Spleen (tissue), 7 donors: ENCODE data around the gene ADORA2A.

Source experiments
- CTCF ChIP-seq, 11 experiments: fragments of 200-600 bp in 7 of 11; fragments of 450-650 bp in 4 of 11; sonication (generic) in 4 of 11; IDR thresholded peaks in 8 of 11; conservative IDR thresholded peaks in 3 of 11; 1 replicate in 7 of 11; 2 replicates in 4 of 11; pipeline versions ENCODE4 v1.4.0 to v1.8.0; 2016 to 2021; ENCODE audit warnings: antibody characterized with exemption in 11 of 11, inconsistent platforms in 4 of 11, mild to moderate bottlenecking in 1 of 11
- POLR2A ChIP-seq, 3 donors: fragments of 450-650 bp; IDR thresholded peaks; one replicate each; pipeline ENCODE4 v1.5.1; 2017; ENCODE audit warnings: antibody characterized with exemption in 3 of 3, mild to moderate bottlenecking in 1 of 3
- POLR2AphosphoS5 ChIP-seq, 3 donors: sonication (generic); formaldehyde crosslinking; IDR thresholded peaks; one replicate each; pipeline ENCODE4 v1.5.1; 2017; ENCODE audit warnings: antibody characterized with exemption in 3 of 3
- donor health status: DM: no; HTN: no; CAD: no; lungs with moderate emphysema.
- donor health status: DM: no; HTN: no; CAD: no.
- donor health status: DM: no; HTN: no; CAD: no.

GRCh38 chr22:24471570-24471969, 44.2 kb downstream of the ADORA2A start:
- TF ChIP-seq CTCF (IDR thresholded peaks at IDR 0.05 in 8 of 11, conservative IDR thresholded peaks at IDR 0.05 in 3 of 11): no peak
- no peak for TF ChIP-seq POLR2A (IDR thresholded peaks at IDR 0.05)
- no peak for TF ChIP-seq POLR2AphosphoS5 (IDR thresholded peaks at IDR 0.05)
